Mesenchymal stem cell (in vitro differentiated cells and primary cell): Measurements from ENCODE around the gene TCTN2.

Experiments
- DNase-seq: peaks from one replicate; pipeline ENCODE4 v3.0.0-alpha.2; 2013
- H2AFZ ChIP-seq: one replicate; pipeline ENCODE4 v1.6.1; 2013; ENCODE audit warnings: low read depth, mild to moderate bottlenecking, control low read depth, inconsistent platforms, low read length, moderate library complexity
- H2AK5ac ChIP-seq: 2 replicates; pipeline ENCODE4 v1.6.1; 2013; ENCODE audit warnings: low read length, moderate library complexity, mild to moderate bottlenecking, inconsistent platforms; ENCODE audit not compliant: severe bottlenecking
- H2BK120ac ChIP-seq: one replicate; pipeline ENCODE4 v1.6.1; 2013; ENCODE audit warnings: low read depth, mild to moderate bottlenecking, inconsistent platforms, low read length, moderate library complexity
- H2BK12ac ChIP-seq, 2 experiments: one replicate each; pipeline ENCODE4 v1.6.1; 2013; ENCODE audit warnings: inconsistent platforms in 2 of 2, low read length in 2 of 2, mild to moderate bottlenecking in 2 of 2, moderate library complexity in 2 of 2, control low read depth in 1 of 2
- H2BK15ac ChIP-seq: one replicate; pipeline ENCODE4 v1.6.1; 2013; ENCODE audit warnings: mild to moderate bottlenecking, low read depth, inconsistent platforms; ENCODE audit not compliant: poor library complexity, severe bottlenecking
- H2BK5ac ChIP-seq: 2 replicates; pipeline ENCODE4 v1.6.1; 2013; ENCODE audit warnings: low read depth, mild to moderate bottlenecking, low read length, control low read depth, inconsistent platforms; ENCODE audit not compliant: poor library complexity, severe bottlenecking
- H3K14ac ChIP-seq, 2 experiments: one replicate each; pipeline ENCODE4 v1.6.1; 2013; ENCODE audit warnings: inconsistent platforms in 2 of 2, low read length in 2 of 2, control low read depth in 1 of 2, mild to moderate bottlenecking in 1 of 2, moderate library complexity in 1 of 2
- H3K18ac ChIP-seq, 2 experiments: one replicate each; pipeline ENCODE4 v1.6.1; 2013; ENCODE audit warnings: inconsistent platforms in 2 of 2, low read length in 2 of 2, control low read depth in 1 of 2, low read depth in 1 of 2, mild to moderate bottlenecking in 1 of 2
- H3K23ac ChIP-seq, 2 experiments: one replicate each; pipeline ENCODE4 v1.6.1; 2013; ENCODE audit warnings: inconsistent platforms in 2 of 2, low read length in 2 of 2, mild to moderate bottlenecking in 2 of 2, moderate library complexity in 2 of 2, control low read depth in 1 of 2
- H3K27ac ChIP-seq: 2 replicates; pipeline ENCODE4 v1.5.1; 2013; ENCODE audit warnings: mild to moderate bottlenecking, moderate library complexity, low read length, control low read depth, inconsistent platforms; ENCODE audit not compliant: poor library complexity, severe bottlenecking
- H3K27me3 ChIP-seq, 2 experiments: 2 replicates each; pipeline versions ENCODE4 v1.6.1 to v1.7.0; 2013; ENCODE audit warnings: low read length in 2 of 2, mild to moderate bottlenecking in 2 of 2, moderate library complexity in 2 of 2, control low read depth in 1 of 2, inconsistent platforms in 1 of 2; ENCODE audit not compliant: control insufficient read depth in 1 of 2, insufficient read depth in 1 of 2
- H3K36me3 ChIP-seq, 2 experiments: 2 replicates each; pipeline versions ENCODE4 v1.6.1 to v1.7.0; 2013; ENCODE audit warnings: low read length in 2 of 2, control low read depth in 1 of 2, inconsistent platforms in 1 of 2, low read depth in 1 of 2, mild to moderate bottlenecking in 1 of 2; ENCODE audit not compliant: insufficient read depth in 2 of 2, control insufficient read depth in 1 of 2
- H3K4ac ChIP-seq, 2 experiments: one replicate each; pipeline ENCODE4 v1.6.1; 2013; ENCODE audit warnings: inconsistent platforms in 2 of 2, low read length in 2 of 2, mild to moderate bottlenecking in 2 of 2, moderate library complexity in 2 of 2, control low read depth in 1 of 2, low read depth in 1 of 2
- H3K4me1 ChIP-seq: 2 replicates; pipeline ENCODE4 v1.6.1; 2013; ENCODE audit warnings: low read depth, low read length, control low read depth; ENCODE audit not compliant: control insufficient read depth, insufficient read depth
- H3K4me2 ChIP-seq: 2 replicates; pipeline ENCODE4 v1.6.1; 2013; ENCODE audit warnings: low read length, mild to moderate bottlenecking, inconsistent platforms; ENCODE audit not compliant: poor library complexity, severe bottlenecking
- H3K4me3 ChIP-seq, 2 experiments: 2 replicates each; pipeline versions ENCODE4 v1.5.1 to v1.7.0; 2013; ENCODE audit warnings: low read length in 2 of 2, mild to moderate bottlenecking in 2 of 2, control low read depth in 1 of 2, low read depth in 1 of 2; ENCODE audit not compliant: insufficient read depth in 1 of 2
- H3K79me1 ChIP-seq: replicated peaks from 2 replicates; pipeline ENCODE4 v1.6.1; 2013; ENCODE audit warnings: mild to moderate bottlenecking, control low read depth, low read length, inconsistent platforms; ENCODE audit not compliant: poor library complexity, severe bottlenecking
- H3K9ac ChIP-seq: 2 replicates; pipeline ENCODE4 v1.7.0; 2013; ENCODE audit warnings: mild to moderate bottlenecking, low read length, moderate library complexity
- H3K9me3 ChIP-seq: 2 replicates; pipeline ENCODE4 v1.7.0; 2013; ENCODE audit warnings: mild to moderate bottlenecking, low read length; ENCODE audit not compliant: control insufficient read depth
- H4K8ac ChIP-seq: one replicate; pipeline ENCODE4 v1.6.1; 2013; ENCODE audit warnings: inconsistent platforms, mild to moderate bottlenecking, low read length, moderate library complexity
- H4K91ac ChIP-seq: one replicate; pipeline ENCODE4 v1.6.1; 2013; ENCODE audit warnings: mild to moderate bottlenecking, low read length, inconsistent platforms
- whole genome bisulfite sequencing: methylation state at CpG from one replicate; pipeline ENCODE4 v1.1.7; 2013; ENCODE audit warnings: mixed read lengths; 5-methylcytosine and 5-hydroxymethylcytosine counted together

TCTN2 gene

GRCh38 chr12:123732251-123732650, 61.3 kb downstream of the TCTN2 start:
- H3K4ac ChIP-seq, result no peak overlapping the region
- DNase-seq, result no peak

GRCh38 chr12:123733229-123733628, 62.3 kb downstream of the TCTN2 start:
- Histone ChIP-seq H3K79me1 (peaks cover 8% of the 10 kb centered on the region), H3K4me1 (no peaks in the 10 kb centered on the region), H3K9me3 (no peaks in the 10 kb centered on the region), H2BK120ac (no peak overlapping the region), H3K23ac (no peak overlapping the region), H4K91ac (no peak overlapping the region), H2BK5ac (no peak overlapping the region), H2BK12ac (no peak overlapping the region), H3K4me3 (no peak overlapping the region), H2BK15ac (no peak overlapping the region), H2AFZ (no peak overlapping the region), H3K18ac (no peak overlapping the region), H3K4ac (no peak overlapping the region), H3K4me2 (no peak overlapping the region), H3K14ac (no peak overlapping the region), H4K8ac (no peak overlapping the region), H3K36me3 (peaks cover 47 to 72% of the 10 kb centered on the region in 2 experiments), H3K9ac (no peak overlapping the region), H3K27ac (no peak overlapping the region), H3K27me3 (no peaks in the 10 kb centered on the region), H2AK5ac (no peak overlapping the region)
- DNase-seq, result no peak
- WGBS, result 94% methylated on average over 10 of the region's 10 CpGs

More at GRCh38 chr12:123732251-123732650, 61.3 kb downstream of the TCTN2 start:
- no peak overlapping the region for H3K9ac ChIP-seq
- no peaks in the 10 kb centered on the region for H3K4me1 ChIP-seq
- no peak overlapping the region for H3K18ac ChIP-seq
- H2AK5ac ChIP-seq, result no peak overlapping the region
- H3K27ac ChIP-seq, result no peak overlapping the region
- peaks cover 8% of the 10 kb centered on the region for H3K79me1 ChIP-seq
- H3K36me3 ChIP-seq, result peaks cover 49 to 75% of the 10 kb centered on the region in 2 experiments
- no peak overlapping the region for H2BK15ac ChIP-seq
- H3K4me2 ChIP-seq, result no peak overlapping the region
- no peak overlapping the region for H3K4me3 ChIP-seq
- H3K23ac ChIP-seq, result no peak overlapping the region
- no peak overlapping the region for H2BK120ac ChIP-seq
- no peak overlapping the region for H2BK12ac ChIP-seq
- H3K9me3 ChIP-seq, result no peaks in the 10 kb centered on the region
- WGBS, result 98% methylated on average over 12 of the region's 12 CpGs
- H4K91ac ChIP-seq, result no peak overlapping the region
- no peaks in the 10 kb centered on the region for H3K27me3 ChIP-seq
- H2AFZ ChIP-seq, result no peak overlapping the region
- no peak overlapping the region for H2BK5ac ChIP-seq
- H3K14ac ChIP-seq, result no peak overlapping the region
- H4K8ac ChIP-seq, result no peak overlapping the region

GRCh38 chr12:123734268-123734667, 63.4 kb downstream of the TCTN2 start:
- H2AK5ac ChIP-seq, result no peak overlapping the region
- no peak overlapping the region for H3K4ac ChIP-seq
- H3K79me1 ChIP-seq, result peaks cover 9% of the 10 kb centered on the region
- H3K4me1 ChIP-seq, result no peaks in the 10 kb centered on the region
- H2BK120ac ChIP-seq, result no peak overlapping the region
- no peak for DNase-seq
- no peak overlapping the region for H2BK5ac ChIP-seq
- WGBS, result 85% methylated on average over 4 of the region's 5 CpGs
- H3K4me2 ChIP-seq, result no peak overlapping the region
- no peak overlapping the region for H3K14ac ChIP-seq
- H3K9me3 ChIP-seq, result no peaks in the 10 kb centered on the region
- no peak overlapping the region for H2AFZ ChIP-seq
- H3K4me3 ChIP-seq, result no peak overlapping the region
- H4K8ac ChIP-seq, result no peak overlapping the region
- no peak overlapping the region for H3K9ac ChIP-seq
- no peak overlapping the region for H3K18ac ChIP-seq
- H3K36me3 ChIP-seq, result peaks cover 48 to 73% of the 10 kb centered on the region in 2 experiments
- H3K27ac ChIP-seq, result no peak overlapping the region
- no peak overlapping the region for H2BK15ac ChIP-seq
- H3K27me3 ChIP-seq, result no peaks in the 10 kb centered on the region
- H3K23ac ChIP-seq, result no peak overlapping the region
- H2BK12ac ChIP-seq, result no peak overlapping the region
- no peak overlapping the region for H4K91ac ChIP-seq

GRCh38 chr12:123741937-123742572, 71.1 kb downstream of the TCTN2 start:
- no peak overlapping the region for H2BK15ac ChIP-seq
- H3K9ac ChIP-seq, result no peak overlapping the region
- H2AFZ ChIP-seq, result no peak overlapping the region
- H3K4me2 ChIP-seq, result no peak overlapping the region
- H3K4me1 ChIP-seq, result no peaks in the 10 kb centered on the region
- H3K4me3 ChIP-seq, result no peak overlapping the region
- H3K4ac ChIP-seq, result no peak overlapping the region
- no peak overlapping the region for H2AK5ac ChIP-seq
- H4K91ac ChIP-seq, result no peak overlapping the region
- no peak overlapping the region for H3K14ac ChIP-seq
- H3K79me1 ChIP-seq, result peaks cover 8% of the 10 kb centered on the region
- 95% methylated on average over 14 of the region's 14 CpGs for WGBS
- H3K27ac ChIP-seq, result no peak overlapping the region
- H3K27me3 ChIP-seq, result no peaks in the 10 kb centered on the region
- H2BK5ac ChIP-seq, result no peak overlapping the region
- no peak for DNase-seq
- H2BK120ac ChIP-seq, result no peak overlapping the region
- H2BK12ac ChIP-seq, result no peak overlapping the region
- H3K23ac ChIP-seq, result no peak overlapping the region
- H3K18ac ChIP-seq, result no peak overlapping the region
- H3K9me3 ChIP-seq, result no peaks in the 10 kb centered on the region
- H3K36me3 ChIP-seq, result peaks cover 36 to 76% of the 10 kb centered on the region in 2 experiments
- H4K8ac ChIP-seq, result no peak overlapping the region
